Urinary bladder (tissue), 4 donors: ENCODE results near the gene CAPN13. TPM values are rescaled to one million over a fixed set of nuclear protein-coding genes. Genes with fewer than 3 reads are reported as not detected.
"Not testable (repeated sequence)": the region's sequence is repeated elsewhere in the genome, so short reads cannot be mapped to it uniquely, and the experiment has no call there.

Experiments
- DNase-seq: peaks from one replicate; pipeline ENCODE4 v3.0.0-alpha.2; 2015; ENCODE audit errors: extremely low spot score
- H3K27ac ChIP-seq: one replicate; pipeline ENCODE4 v1.5.1; 2013; ENCODE audit warnings: low read depth, mild to moderate bottlenecking, moderate library complexity
- H3K36me3 ChIP-seq: one replicate; pipeline ENCODE4 v1.6.1; 2013; ENCODE audit warnings: mild to moderate bottlenecking, moderate library complexity; ENCODE audit not compliant: insufficient read depth
- H3K4me1 ChIP-seq: one replicate; pipeline ENCODE4 v1.6.1; 2013; ENCODE audit warnings: mild to moderate bottlenecking, moderate library complexity; ENCODE audit not compliant: insufficient read depth
- H3K4me3 ChIP-seq: one replicate; pipeline ENCODE4 v1.5.1; 2013; ENCODE audit warnings: low read depth, low read length
- WGBS: extraction: QIAGEN DNeasy Blood & Tissue Kit; methylation state at CpG from one replicate; pipeline ENCODE4 v1.1.7; 2013; 5-methylcytosine and 5-hydroxymethylcytosine counted together
- polyA plus RNA-seq: library from polyadenylated mRNA; stranded (reverse); fragments of 200-250 nt; gene quantifications from one replicate; pipeline ENCODE4 v1.2.3, GENCODE V29; 2013
- total RNA-seq: library from RNA; depleted of rRNA; stranded (reverse); fragments of >200 nt; gene quantifications from one replicate; pipeline ENCODE4 v1.2.3, GENCODE V29; 2014
- donor health status: healthy with polysubstance abuse.
- donor health status: healthy.

Gene CAPN13
- total and polyA plus RNA-seq, 2 donors: 1.8 to 6.0 TPM

DNA sequence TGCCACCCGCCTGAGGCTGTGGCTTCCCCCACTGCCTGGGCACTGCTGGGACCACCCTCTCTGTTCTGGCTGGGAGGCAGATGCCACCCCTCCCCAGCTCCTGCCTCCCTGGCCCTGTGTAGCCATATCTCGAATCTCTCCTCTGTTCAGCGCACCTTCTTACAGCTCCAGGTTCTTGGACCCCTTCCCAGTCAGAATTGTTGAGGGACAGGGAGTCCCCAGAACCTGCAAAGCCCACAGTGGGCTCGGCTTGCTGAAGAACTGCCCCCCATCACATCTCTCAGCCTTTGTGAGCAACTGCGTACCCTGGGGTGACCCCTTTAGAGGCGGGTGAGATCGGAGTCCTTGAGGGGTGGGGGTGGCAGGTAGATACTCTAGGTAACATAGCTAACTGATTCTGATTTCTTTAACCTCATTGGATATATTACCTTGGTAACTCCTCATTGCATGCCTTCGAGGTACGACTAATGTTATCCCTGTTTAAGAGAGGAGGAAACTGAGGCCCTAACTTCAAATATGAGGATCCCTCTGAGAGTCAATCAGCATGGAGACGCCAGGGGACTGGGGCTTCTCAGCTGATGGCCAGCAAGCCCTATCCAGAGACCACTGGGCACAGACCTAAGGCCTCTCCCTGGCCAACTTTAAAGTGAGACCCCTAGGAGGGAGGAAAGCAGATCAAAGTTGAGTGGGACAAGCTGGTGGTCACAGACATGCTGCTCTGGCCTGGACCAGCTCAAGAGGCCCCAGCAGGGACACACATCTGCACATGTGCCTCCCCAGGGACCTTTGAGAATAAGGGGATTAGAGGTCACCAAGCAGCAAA is 101.3 kb downstream of the CAPN13 start:
- WGBS: 97% methylated on average over 10 of the region's 10 CpGs
- DNase-seq: no peak

DNA sequence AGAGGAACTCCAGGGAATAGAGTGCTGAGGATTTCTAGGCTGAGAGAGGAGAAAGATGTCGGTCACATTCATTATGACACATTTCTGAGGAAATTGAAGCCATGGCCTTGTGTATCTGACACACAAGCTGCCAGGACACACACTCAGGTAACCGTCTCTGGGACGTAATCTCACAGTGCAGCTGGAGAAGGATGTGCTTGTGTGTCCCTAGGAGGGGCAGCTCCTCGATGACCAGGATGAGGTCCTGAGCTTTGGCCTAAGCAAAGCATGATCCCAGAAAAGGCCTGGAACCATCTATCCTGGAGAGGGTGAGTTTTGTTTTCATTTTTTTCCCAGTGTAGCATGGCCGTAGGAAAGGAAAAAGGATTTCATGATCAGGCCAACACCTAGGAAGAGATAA is 102.2 kb downstream of the CAPN13 start:
- no peaks in the 10 kb centered on the region for H3K4me1 ChIP-seq
- H3K4me3 ChIP-seq: no peak overlapping the region
- H3K36me3 ChIP-seq: no peaks in the 10 kb centered on the region
- DNase-seq: no peak
- WGBS: 76% methylated on average over 5 of the region's 5 CpGs
- H3K27ac ChIP-seq: no peak overlapping the region

More for the DNA sequence above, 101.3 kb downstream of the CAPN13 start:
- H3K36me3 ChIP-seq: no peaks in the 10 kb centered on the region
- H3K27ac ChIP-seq: no peak overlapping the region
- no peaks in the 10 kb centered on the region for H3K4me1 ChIP-seq
- no peak overlapping the region for H3K4me3 ChIP-seq

DNA sequence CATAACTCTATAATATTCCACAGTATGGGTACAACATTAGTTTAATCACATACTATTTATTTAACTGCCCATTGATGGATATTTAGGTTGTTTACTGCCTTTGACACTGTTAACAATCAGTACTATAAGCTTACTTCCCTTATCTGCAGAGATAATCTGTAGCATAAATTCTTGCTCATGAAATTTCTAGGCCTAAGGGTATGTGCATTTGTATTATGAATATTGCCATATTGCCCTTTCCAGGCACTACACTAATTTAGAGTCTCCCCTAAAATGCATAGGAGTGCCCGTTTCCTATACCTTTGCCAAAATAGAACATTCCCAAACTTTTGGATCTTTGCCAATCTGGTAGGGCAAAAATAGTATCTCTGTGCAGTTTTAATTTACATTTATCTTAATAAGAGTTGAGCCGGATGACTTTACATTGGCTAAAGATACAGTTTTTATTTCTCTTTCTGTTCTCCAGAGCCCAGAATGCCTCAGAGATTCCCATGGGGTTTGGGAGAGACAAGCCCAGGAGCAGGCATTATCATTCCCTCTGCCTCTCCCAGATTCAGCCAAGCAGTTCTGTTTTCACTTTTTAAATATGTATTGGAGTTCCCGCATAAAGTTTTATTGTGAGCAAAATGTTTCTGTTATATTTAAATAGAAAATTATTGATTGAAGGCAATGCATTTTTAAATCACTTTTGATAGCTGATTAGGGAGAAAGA is 102.8 kb downstream of the CAPN13 start:
- H3K36me3 ChIP-seq: no peaks in the 10 kb centered on the region
- no peak for DNase-seq
- H3K4me1 ChIP-seq: no peaks in the 10 kb centered on the region
- 59% methylated on average over 3 of the region's 3 CpGs for WGBS
- no peak overlapping the region for H3K4me3 ChIP-seq
- no peak overlapping the region for H3K27ac ChIP-seq

DNA sequence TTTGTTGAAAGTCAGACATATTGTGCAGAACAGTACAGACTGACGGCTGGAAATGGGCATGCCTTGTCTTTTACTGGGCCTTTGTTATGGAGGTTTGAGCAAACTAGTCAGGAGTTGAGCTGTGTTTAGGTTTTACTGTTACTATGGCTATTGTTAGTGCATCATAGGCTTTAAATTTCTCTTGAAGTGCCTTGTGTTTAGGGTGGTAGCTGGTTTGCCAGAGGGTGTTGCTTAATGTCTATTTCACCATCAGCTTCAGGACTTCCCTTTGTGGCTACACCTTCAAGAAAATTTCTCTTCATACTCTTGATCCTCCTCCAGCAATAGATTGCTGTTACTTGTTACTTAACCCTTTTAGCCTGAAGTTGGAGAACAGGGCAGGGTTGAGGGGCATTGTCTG is 104.6 kb downstream of the CAPN13 start:
- DNase-seq: no peak
- Histone ChIP-seq H3K27ac (no peak overlapping the region), H3K4me3 (no peak overlapping the region), H3K36me3 (no peaks in the 10 kb centered on the region), H3K4me1 (no peaks in the 10 kb centered on the region)
- 84% methylated on average over 1 of the region's 1 CpG for WGBS

DNA sequence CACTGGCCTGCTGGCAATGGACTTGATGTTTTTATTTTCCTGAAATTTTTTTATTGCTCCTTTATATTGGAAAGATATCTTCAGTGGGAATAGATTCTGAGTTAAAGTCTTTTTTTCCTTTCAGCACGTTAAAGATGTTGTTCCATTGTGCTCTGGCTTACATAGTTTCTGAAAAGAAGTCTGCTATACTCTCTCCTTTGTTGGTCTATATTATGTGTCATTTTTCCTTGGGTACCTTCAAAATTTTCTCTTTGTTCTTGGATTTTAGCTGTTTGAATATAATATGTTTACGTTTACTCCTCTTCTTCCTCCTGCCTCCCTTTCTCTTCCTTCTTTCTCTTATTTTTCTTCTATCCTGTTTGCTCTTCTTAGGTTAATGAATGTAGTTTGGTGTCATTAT is 105.5 kb downstream of the CAPN13 start:
- 65% methylated on average over 2 of the region's 2 CpGs for WGBS
- no peak overlapping the region for H3K27ac ChIP-seq

DNA sequence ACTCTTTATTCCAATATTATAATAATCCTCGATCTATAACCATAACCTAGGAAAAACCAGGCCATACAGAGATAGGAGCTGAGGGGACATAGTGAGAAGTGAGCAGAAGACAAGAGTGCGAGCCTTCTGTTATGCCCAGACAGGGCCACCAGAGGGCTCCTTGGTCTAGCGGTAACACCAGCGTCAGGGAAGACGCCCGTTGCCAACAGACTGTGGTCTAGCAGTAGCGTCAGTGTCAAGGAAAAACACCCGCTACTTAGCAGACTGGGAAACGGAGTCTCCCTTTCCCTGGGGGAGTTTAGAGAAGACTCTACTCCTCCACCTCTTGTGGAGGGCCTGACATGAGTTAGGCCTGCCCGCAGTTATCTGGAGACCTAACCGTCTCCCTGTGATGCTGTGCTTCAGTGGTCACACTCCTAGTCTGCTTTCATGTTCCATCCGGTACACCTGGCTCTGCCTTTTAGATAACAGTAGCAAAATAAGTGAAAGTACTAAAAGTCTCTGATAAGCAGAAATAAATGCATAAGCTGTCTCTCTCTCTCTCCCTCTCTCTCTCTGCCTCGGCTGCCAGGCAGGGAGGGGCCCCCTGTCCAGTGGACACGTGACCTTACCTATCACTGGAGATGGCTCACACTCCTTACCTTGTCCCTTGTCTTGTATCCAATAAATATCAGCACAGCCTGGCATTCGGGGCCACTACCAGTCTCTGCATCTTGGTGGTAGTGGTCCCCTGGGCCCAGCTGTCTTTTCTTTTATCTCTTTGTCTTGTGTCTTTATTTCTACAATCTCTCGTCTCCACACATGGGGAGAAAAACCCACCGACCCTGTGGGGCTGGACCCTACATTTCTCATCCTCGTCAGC is 109.8 kb downstream of the CAPN13 start:
- DNase-seq, H3K4me1 ChIP-seq, H3K36me3 ChIP-seq, H3K27ac ChIP-seq, H3K4me3 ChIP-seq: not testable (repeated sequence)
- 93% methylated on average over 17 of the region's 18 CpGs for WGBS

More for the DNA sequence above, 105.5 kb downstream of the CAPN13 start:
- Histone ChIP-seq H3K36me3 (no peaks in the 10 kb centered on the region), H3K4me3 (no peak overlapping the region), H3K4me1 (no peaks in the 10 kb centered on the region)
- no peak for DNase-seq

DNA sequence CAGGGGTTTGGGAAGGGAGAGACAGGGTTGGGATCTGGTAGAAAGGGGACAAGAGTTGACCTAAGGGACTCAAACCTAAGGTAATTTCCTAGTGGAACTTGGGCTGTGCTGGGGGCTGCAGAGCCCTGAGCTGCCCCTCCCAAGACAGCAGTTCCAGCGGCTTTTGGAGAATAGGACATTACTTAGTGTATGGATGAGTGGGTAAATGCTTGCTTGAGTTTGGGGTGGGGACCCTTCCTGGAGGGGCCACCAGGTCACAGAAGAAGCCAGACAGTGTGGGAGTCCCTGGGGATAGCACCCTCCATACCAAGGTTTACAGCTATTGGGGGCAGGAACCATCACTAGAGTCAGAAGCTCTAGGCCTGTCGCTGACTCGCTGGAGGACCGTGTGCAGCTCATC is 111.5 kb downstream of the CAPN13 start:
- WGBS: 71% methylated on average over 4 of the region's 4 CpGs
- H3K4me1 ChIP-seq: no peaks in the 10 kb centered on the region
- DNase-seq: no peak
- H3K27ac ChIP-seq: no peak overlapping the region
- H3K36me3 ChIP-seq: no peaks in the 10 kb centered on the region
- H3K4me3 ChIP-seq: no peak overlapping the region

DNA sequence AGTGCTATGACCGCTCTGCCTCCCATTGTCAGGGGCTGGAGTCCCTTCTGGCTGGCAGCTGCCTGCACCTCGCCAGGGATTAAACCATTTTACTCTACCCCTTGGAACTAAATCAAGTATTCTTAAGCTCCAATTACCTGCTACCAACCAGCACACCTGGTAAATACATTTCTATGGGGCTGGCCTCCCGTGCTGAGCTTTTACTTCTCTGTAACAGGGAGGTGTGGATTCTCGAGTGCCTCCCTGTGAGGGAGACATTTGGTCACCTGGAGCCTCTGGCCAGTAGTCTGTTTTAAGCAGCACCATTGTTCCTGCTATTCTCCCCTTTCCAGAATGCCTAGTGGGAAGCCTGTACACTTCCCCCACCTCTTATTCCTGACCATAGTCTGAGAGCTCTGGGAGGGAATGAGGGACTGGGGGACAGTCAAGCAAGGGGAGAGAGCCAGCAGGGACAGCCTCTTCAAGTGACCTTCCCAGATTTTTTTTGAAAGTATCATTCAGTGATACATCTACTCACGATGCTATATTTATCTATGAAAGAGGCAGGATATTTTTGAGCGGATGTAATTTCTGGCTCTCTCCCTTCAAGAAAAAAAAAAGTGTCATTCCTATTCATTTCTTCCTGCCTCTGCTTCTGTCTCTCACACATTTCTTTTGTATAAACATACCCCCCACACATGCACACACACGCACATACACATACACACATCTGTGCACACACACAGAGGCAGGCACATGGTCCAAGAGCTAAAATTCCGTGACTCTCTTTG is 112.8 kb downstream of the CAPN13 start:
- no peak overlapping the region for H3K27ac ChIP-seq
- DNase-seq: no peak
- H3K4me3 ChIP-seq: no peak overlapping the region
- no peaks in the 10 kb centered on the region for H3K4me1 ChIP-seq
- no peaks in the 10 kb centered on the region for H3K36me3 ChIP-seq
- WGBS: 57% methylated on average over 8 of the region's 8 CpGs

DNA sequence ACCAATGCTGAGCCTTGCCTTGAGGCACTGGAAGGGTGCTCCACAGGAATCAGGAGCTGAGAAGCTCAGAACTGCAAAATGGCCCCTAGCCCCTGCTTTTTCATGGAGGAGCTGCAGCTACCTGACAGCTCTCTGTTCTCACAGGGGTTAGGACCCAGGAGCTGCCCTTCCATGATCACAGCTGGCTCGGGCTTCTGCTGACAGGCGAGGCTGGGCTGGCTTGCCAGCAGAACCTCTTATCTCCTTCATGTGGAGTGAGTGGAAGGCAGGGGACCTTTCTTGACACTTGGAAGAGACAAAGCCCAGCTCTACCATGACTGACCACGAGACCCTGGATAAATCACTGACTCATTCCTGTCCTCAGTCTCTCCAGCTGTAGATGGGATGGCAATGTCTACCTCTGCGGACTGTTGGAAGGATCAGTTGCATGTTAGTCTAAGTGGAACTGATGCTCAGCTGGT is 113.4 kb downstream of the CAPN13 start:
- DNase-seq: no peak
- H3K36me3 ChIP-seq: no peaks in the 10 kb centered on the region
- H3K4me3 ChIP-seq: no peak overlapping the region
- WGBS: 76% methylated on average over 4 of the region's 4 CpGs
- H3K4me1 ChIP-seq: no peaks in the 10 kb centered on the region
- H3K27ac ChIP-seq: no peak overlapping the region

DNA sequence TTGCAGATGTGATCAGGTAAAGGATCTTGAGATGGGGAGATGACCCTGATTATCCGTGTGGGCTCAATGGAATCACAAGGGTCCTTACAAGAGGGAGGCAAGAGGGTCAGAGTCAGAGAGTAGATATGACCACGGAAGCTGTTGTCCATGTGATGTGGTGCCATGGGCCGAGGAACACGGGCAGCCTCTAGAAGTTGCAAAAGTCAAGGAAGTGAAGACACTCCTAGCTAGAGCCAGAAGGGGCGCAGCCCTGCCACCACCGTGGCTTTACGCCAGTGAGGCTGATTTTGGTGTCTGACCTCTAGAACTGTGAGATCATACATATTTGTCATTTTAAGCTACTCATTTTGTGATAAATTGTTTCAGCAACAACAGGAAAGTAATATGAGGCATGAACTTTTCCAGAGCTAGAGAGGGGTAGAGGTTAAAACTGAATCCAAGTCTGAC is 114.4 kb downstream of the CAPN13 start:
- Histone ChIP-seq H3K4me1 (no peaks in the 10 kb centered on the region), H3K4me3 (no peak overlapping the region), H3K27ac (no peak overlapping the region), H3K36me3 (no peaks in the 10 kb centered on the region)
- 96% methylated on average over 7 of the region's 7 CpGs for whole genome bisulfite sequencing
- no peak for DNase-seq

DNA sequence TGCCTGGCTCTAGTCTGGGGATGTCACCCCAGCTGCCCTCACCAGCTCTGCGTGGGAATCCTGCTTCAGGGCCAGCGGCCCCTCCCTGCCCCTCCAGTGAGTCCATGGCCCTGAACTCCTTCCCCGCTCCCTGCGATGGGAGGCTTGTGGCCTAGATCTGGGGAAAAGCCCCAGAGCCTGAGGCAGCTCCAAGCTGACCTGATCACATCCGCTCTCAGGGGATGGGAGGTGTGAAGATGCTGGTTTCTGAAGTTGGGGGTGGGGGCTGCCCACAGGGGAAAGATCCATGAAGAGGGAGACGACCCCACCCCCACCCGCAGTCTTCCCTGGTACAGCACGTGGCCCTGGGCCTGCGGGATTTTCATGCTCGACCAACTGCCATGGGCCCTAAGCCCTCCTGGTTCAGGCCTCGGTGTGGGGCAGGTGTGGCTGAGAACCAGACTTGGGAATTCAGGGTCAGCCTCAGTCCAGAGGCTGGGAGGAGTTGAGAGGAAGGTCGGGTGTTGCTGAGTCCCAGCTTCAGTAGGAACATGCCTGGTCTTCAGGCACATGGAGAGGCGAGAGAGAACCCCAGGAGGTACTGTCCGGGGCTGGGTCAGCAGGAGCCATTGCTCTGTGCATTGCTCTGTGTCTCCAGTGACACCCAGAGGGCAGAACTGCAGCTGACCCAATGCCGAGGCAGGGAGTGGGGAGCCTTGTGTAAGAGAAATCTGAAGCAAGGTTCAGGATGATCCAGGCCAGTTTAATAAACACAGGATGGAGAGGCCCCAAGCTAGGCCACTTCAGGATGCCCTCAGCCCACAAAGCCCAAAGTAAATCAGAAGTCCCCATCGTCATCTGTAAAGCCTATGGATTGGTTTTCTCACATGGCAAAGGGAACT is 115.1 kb downstream of the CAPN13 start:
- H3K4me1 ChIP-seq: no peaks in the 10 kb centered on the region

More for the DNA sequence above, 115.1 kb downstream of the CAPN13 start:
- 90% methylated on average over 16 of the region's 16 CpGs for WGBS
- no peaks in the 10 kb centered on the region for H3K36me3 ChIP-seq
- no peak overlapping the region for H3K27ac ChIP-seq
- H3K4me3 ChIP-seq: no peak overlapping the region
- no peak for DNase-seq
